Breast epithelium (tissue), 4 donors: Measurements from ENCODE around the gene GPATCH1. TPM values are rescaled to one million over a fixed set of nuclear protein-coding genes. Genes with fewer than 3 reads are reported as not detected.
A peak's percentile ranks its signal among the peaks of the same experiment; 100 is the strongest.

Experiments
- DNase-seq, 2 donors: peaks; one replicate each; pipeline ENCODE4 v3.0.0-alpha.2; 2019; ENCODE audit warnings: low spot score in 2 of 2
- H3K27ac ChIP-seq, 2 donors: fragments of 200-600 bp; sonication (generic) in 1 of 2; one replicate each; pipeline ENCODE4 v1.5.1; 2016 to 2019; ENCODE audit warnings: mild to moderate bottlenecking in 1 of 2
- H3K27me3 ChIP-seq, 2 donors: fragments of 200-600 bp; sonication (generic) in 1 of 2; one replicate each; pipeline versions ENCODE4 v1.5.1 to v1.6.0; 2017 to 2019; ENCODE audit warnings: control low read depth in 1 of 2, mild to moderate bottlenecking in 1 of 2
- H3K36me3 ChIP-seq: fragments of 200-600 bp; one replicate; pipeline ENCODE4 v1.5.1; 2019
- H3K4me1 ChIP-seq, 2 donors: fragments of 200-600 bp; sonication (generic); one replicate each; pipeline ENCODE4 v1.5.1; 2016 to 2019; ENCODE audit warnings: control low read depth in 1 of 2
- H3K4me3 ChIP-seq, 3 donors: fragments of 200-600 bp; sonication (generic); 1 replicate in 2 of 3; 2 replicates in 1 of 3; pipeline ENCODE4 v1.5.1; 2016 to 2019; ENCODE audit warnings: mild to moderate bottlenecking in 3 of 3, moderate library complexity in 2 of 3
- H3K9me3 ChIP-seq, 2 donors: fragments of 200-600 bp; sonication (generic) in 1 of 2; one replicate each; pipeline ENCODE4 v1.5.1; 2016 to 2019; ENCODE audit warnings: control low read depth in 1 of 2
- POLR2A ChIP-seq: fragments of 450-650 bp; IDR thresholded peaks from one replicate; pipeline ENCODE4 v1.6.1; 2016; ENCODE audit warnings: antibody characterized with exemption, mild to moderate bottlenecking, moderate library complexity
- POLR2AphosphoS5 ChIP-seq, 3 donors: sonication (generic); formaldehyde crosslinking; IDR thresholded peaks; one replicate each; pipeline ENCODE4 v1.6.1; 2017; ENCODE audit warnings: antibody characterized with exemption in 3 of 3
- intact Hi-C: fragments of 100-400 bp; cut with DNase I; formaldehyde crosslinking; loops from one replicate; pipeline ENCODE4 v1.15.1; 2023; ENCODE audit warnings: low total_unique reads
- total RNA-seq, 3 donors: library from RNA; depleted of rRNA; stranded (reverse); fragments of >200 nt; gene quantifications; one replicate each; pipeline ENCODE4 v1.1.0, GENCODE V29; 2016
- TF ChIP-seq, protein P1 (sequence below), 3 donors: fragments of 450-650 bp; IDR thresholded peaks; one replicate each; pipeline ENCODE4 v1.5.1; 2016 to 2017; ENCODE audit warnings: antibody characterized with exemption in 3 of 3, mild to moderate bottlenecking in 3 of 3, moderate library complexity in 3 of 3

GPATCH1 gene
- total RNA-seq, 3 donors from 2014 or later, result 9.4 to 14.2 (median 12.5) TPM

DNA sequence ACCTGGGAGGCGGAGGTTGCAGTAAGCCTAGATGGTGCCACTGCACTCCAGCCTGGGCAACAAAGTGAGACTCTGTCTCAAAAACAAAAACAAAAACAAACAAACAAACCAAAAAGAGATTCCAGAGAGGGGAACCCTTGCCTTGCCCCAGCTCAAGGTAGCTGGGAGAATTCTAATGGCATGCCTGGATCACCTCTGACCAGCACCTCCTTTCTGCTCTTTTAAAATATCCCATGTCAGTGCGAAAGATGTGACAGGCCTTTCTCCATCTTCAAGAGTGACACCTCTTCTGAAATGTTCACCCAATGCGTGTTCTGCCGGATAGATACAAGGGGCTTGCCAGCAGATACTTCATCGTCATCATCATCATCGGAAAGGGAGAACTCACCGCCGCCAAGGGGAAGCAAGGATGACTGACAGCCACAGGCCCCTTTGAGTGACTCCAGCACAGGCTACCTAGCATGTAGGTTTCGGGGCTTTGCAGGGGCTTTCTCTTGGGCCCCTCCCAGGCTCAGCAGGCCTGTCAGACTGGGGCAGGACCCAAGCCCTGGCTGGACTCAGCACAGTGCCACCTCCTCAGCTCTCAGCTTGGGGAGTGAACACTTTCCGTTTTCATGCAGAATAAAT lies 94.3 kb downstream of the GPATCH1 start:
- intact Hi-C loops, result loop anchor here (10.0 kb wide), 1 partner anchor 1840 kb away; no protein-coding TSS in a partner anchor
- Histone ChIP-seq H3K36me3 (no peaks in the 10 kb centered on the region), H3K4me1 (peaks cover 0 to 7% of the 10 kb centered on the region in 2 donors), H3K9me3 (no peaks in the 10 kb centered on the region), H3K4me3 (peak overlapping the region in 1 of 3 donors; percentile 85), H3K27me3 (no peaks in the 10 kb centered on the region), H3K27ac (no peak overlapping the region)
- TF ChIP-seq, protein P1, sequence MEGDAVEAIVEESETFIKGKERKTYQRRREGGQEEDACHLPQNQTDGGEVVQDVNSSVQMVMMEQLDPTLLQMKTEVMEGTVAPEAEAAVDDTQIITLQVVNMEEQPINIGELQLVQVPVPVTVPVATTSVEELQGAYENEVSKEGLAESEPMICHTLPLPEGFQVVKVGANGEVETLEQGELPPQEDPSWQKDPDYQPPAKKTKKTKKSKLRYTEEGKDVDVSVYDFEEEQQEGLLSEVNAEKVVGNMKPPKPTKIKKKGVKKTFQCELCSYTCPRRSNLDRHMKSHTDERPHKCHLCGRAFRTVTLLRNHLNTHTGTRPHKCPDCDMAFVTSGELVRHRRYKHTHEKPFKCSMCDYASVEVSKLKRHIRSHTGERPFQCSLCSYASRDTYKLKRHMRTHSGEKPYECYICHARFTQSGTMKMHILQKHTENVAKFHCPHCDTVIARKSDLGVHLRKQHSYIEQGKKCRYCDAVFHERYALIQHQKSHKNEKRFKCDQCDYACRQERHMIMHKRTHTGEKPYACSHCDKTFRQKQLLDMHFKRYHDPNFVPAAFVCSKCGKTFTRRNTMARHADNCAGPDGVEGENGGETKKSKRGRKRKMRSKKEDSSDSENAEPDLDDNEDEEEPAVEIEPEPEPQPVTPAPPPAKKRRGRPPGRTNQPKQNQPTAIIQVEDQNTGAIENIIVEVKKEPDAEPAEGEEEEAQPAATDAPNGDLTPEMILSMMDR (IDR thresholded peaks at IDR 0.05), result no peak
- no peak for TF ChIP-seq POLR2AphosphoS5 (IDR thresholded peaks at IDR 0.05)
- no peak for TF ChIP-seq POLR2A
- DNase-seq, result no peak

DNA sequence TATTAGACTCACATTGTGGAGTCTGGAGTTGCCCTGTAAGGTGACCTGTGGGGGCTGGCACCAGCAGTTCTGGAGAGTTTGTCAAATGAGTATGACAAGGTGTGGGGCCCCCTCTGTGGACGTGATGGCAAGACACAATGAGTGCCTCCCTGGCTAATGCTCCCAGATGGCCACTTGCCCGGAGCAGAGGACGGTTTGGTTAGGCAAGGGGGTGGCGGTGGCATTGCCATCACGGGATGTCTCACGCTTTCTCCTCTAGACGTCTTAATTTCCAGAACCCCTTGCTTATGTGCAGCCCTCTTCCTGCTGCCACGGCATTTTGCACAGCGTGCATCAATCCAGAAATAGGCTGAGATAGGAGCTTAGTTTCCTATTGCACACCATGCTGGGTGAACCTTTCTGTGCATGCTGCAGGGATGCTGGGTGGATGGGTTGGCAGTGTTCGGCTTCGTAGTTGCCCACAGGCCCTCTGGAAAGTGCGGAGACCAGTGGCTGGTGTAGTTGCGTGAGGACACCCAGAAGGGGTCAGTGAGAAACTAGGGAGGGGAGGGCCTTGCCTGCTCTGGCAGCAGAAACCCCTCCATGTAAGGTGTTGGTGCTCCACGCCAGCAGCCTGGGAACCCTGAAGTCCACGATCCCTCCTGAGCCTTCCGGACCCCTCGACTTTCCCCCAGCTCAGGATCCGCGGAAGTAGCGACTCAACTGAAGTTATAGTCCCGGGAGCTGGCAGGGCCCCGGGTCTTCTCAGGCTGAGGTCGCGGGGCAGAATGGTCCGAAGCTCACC lies 95.1 kb downstream of the GPATCH1 start:
- no peaks in the 10 kb centered on the region for H3K9me3 ChIP-seq
- peak in 1 of 2 donors; percentile 22 for DNase-seq
- H3K36me3 ChIP-seq, result no peaks in the 10 kb centered on the region
- H3K27ac ChIP-seq, result peak overlapping the region; percentile 95
- no peaks in the 10 kb centered on the region for H3K27me3 ChIP-seq
- TF ChIP-seq POLR2A (no peak), POLR2AphosphoS5 (IDR thresholded peaks at IDR 0.05) (no peak)
- intact Hi-C loops, result loop anchor here (10.0 kb wide), 1 partner anchor 1839 kb away; no protein-coding TSS in a partner anchor
- H3K4me1 ChIP-seq, result peaks cover 0 to 7% of the 10 kb centered on the region in 2 donors
- H3K4me3 ChIP-seq, result peak overlapping the region; percentile 65 to 89 (median 85)

DNA sequence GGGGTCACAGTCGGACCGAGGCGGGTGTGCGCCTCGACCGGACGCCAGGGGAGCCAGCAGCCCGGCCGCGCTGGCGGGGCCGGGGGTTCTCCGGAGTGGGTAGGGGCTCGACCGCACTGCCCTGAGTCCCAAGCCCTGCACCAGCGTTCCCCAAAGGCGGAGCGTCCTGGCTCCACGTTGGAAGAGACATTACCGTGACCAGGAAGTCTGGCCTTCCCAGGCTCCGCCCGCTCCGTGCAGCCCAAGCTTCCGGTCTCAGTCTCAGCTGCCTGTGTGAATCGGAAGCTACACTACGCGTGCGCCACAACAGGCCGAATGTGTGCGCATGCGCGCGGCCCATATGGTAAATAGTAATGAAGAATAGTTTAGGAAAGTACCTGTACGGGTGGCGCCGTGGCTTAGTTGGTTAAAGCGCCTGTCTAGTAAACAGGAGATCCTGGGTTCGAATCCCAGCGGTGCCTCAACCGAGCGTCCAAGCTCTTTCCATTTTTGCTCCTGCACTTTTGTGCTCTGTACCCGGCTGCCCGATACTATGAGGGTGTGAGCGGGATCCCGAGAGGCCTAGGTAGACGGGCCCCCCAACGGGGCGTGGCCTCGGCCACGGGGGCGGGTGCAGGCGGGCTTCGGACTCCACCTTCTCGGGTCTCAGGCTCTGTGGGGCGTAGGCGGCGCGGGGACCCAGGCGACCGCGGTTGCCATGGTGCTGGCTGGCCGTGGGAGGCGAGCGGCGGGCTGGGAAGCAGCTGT lies 95.9 kb downstream of the GPATCH1 start:
- Histone ChIP-seq H3K4me3 (peak overlapping the region; percentile 65 to 89 (median 85)), H3K9me3 (no peaks in the 10 kb centered on the region), H3K4me1 (peaks cover 0 to 7% of the 10 kb centered on the region in 2 donors), H3K36me3 (no peaks in the 10 kb centered on the region), H3K27me3 (no peaks in the 10 kb centered on the region), H3K27ac (peak overlapping the region; percentile 95)
- intact Hi-C loops, result loop anchor here (10.0 kb wide), 1 partner anchor 1838 kb away; no protein-coding TSS in a partner anchor
- TF ChIP-seq, protein P1 (IDR thresholded peaks at IDR 0.05), result peak in 2 of 3 donors; percentile 5 to 23
- TF ChIP-seq POLR2AphosphoS5 (IDR thresholded peaks at IDR 0.05) (peak; percentile 71 to 90 (median 76)), POLR2A (peak; percentile 69)
- peak; percentile 95 to 98 for DNase-seq

DNA sequence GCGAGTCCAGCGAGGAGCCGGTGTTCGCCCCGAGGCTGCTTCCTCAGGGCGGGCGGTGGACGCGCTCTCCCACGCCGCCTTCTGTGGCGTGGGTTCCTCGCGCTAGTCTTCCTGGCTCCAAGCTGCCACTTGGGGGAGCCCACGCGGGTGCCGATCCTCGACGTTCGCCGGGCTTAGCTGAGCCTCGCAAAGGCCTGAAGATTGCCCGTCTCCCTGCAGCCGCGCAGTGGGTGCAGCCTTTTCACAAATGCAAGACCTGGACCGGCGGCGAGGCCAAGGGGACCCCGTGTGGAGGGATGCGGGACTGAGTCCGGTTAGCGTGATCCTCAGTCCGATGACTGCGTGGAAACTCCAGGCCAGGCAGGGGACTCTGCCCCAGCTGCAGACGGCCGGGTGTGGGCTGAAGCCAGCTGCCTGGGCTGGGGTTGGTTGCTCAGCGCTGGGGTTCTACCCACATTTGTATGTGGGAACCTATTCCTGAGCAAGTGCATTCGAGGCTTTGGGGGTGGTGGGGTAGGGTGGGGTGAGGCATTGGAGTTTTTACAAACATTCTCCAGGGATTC lies 96.5 kb downstream of the GPATCH1 start:
- Histone ChIP-seq H3K4me3 (peak overlapping the region; percentile 65 to 89 (median 85)), H3K4me1 (peaks cover 0 to 7% of the 10 kb centered on the region in 2 donors), H3K36me3 (no peaks in the 10 kb centered on the region), H3K27ac (peak overlapping the region; percentile 95), H3K9me3 (no peaks in the 10 kb centered on the region), H3K27me3 (no peaks in the 10 kb centered on the region)
- intact Hi-C loops, result loop anchor here (10.0 kb wide), 1 partner anchor 1837 kb away; no protein-coding TSS in a partner anchor
- no peak for TF ChIP-seq POLR2AphosphoS5 (IDR thresholded peaks at IDR 0.05)
- TF ChIP-seq, protein P1 (IDR thresholded peaks at IDR 0.05), result peak in 2 of 3 donors; percentile 46 to 47
- no peak for TF ChIP-seq POLR2A
- DNase-seq, result peak in 1 of 2 donors; percentile 70

Other genes with a start within 250 kb of the GPATCH1 start
- gene SLC7A9, start 211.4 kb upstream of the GPATCH1 start, total RNA-seq, result under 1 TPM; 0.29 to 0.48 (median 0.33) TPM
- gene CEP89, start 109.2 kb upstream of the GPATCH1 start, total RNA-seq, result 10 to 100 TPM in 2 of 3 donors, 1 to 10 TPM in 1; 9.3 to 17.4 (median 16.7) TPM
- gene FAAP24, start 108.9 kb upstream of the GPATCH1 start, total RNA-seq, result 1 to 10 TPM in 2 of 3 donors, under 1 TPM in 1; 0.73 to 2.3 (median 1.8) TPM
- gene RHPN2, start 16.3 kb upstream of the GPATCH1 start, total RNA-seq, result 10 to 100 TPM in 2 of 3 donors, 1 to 10 TPM in 1; 1.4 to 55.3 (median 35.4) TPM
- gene WDR88, start 50.9 kb downstream of the GPATCH1 start, total RNA-seq, result not detected
- gene LRP3, start 113.1 kb downstream of the GPATCH1 start, total RNA-seq, result 10 to 100 TPM; 15.1 to 29.5 (median 23.8) TPM
- gene SLC7A10, start 144.7 kb downstream of the GPATCH1 start, total RNA-seq, result 1 to 10 TPM in 2 of 3 donors, not detected in 1; 6.9 to 8.8 TPM
- gene CEBPA, start 221.4 kb downstream of the GPATCH1 start, total RNA-seq, result 100 to 1,000 TPM in 1 of 3 donors, 10 to 100 TPM in 2; 35.1 to 263 (median 67.5) TPM